HL-60 (cell line): Measurements from ENCODE around the gene TMEM143.

Source experiments
- DNase-seq, 2 experiments: peaks; one replicate each; pipeline ENCODE4 v3.0.0-alpha.2; 2010 to 2020; ENCODE audit warnings: low read depth in 1 of 2, low spot score in 1 of 2
- H3K27ac ChIP-seq: fragments of 250-450 bp; sonication (Bioruptor Pico); replicated peaks from 2 replicates; pipeline ENCODE4 v1.5.1; 2020; ENCODE audit warnings: mild to moderate bottlenecking, moderate library complexity
- H3K27me3 ChIP-seq: fragments of 250-450 bp; sonication (Bioruptor Pico); 2 replicates; pipeline ENCODE4 v1.5.1; 2021; ENCODE audit warnings: mild to moderate bottlenecking, moderate library complexity; ENCODE audit not compliant: insufficient read depth, poor library complexity, severe bottlenecking
- H3K4me3 ChIP-seq: replicated peaks from 2 replicates; pipeline ENCODE4 v1.5.1; 2011; ENCODE audit warnings: mild to moderate bottlenecking, control low read depth, low read length; ENCODE audit not compliant: insufficient read depth
- GABPA ChIP-seq: IDR thresholded peaks from 2 replicates; pipeline ENCODE4 v1.6.1; 2012; ENCODE audit warnings: low read depth
- POLR2AphosphoS5 ChIP-seq: IDR thresholded peaks from 2 replicates; pipeline ENCODE4 v1.6.1; 2012; ENCODE audit warnings: low read depth
- SPI1 ChIP-seq: IDR thresholded peaks from 2 replicates; pipeline ENCODE4 v1.6.1; 2012; ENCODE audit warnings: low read depth, mild to moderate bottlenecking, borderline replicate concordance
- TF ChIP-seq, protein P1 (sequence below): IDR thresholded peaks from one replicate; pipeline ENCODE4 v1.5.1; 2011; ENCODE audit warnings: low read length, control low read depth, inconsistent platforms; ENCODE audit not compliant: insufficient read depth
- TF ChIP-seq, protein P2 (sequence below): IDR thresholded peaks from 2 replicates; pipeline ENCODE4 v1.6.1; 2012; ENCODE audit warnings: low read depth; ENCODE audit not compliant: insufficient replicate concordance

The TMEM143 gene

DNA sequence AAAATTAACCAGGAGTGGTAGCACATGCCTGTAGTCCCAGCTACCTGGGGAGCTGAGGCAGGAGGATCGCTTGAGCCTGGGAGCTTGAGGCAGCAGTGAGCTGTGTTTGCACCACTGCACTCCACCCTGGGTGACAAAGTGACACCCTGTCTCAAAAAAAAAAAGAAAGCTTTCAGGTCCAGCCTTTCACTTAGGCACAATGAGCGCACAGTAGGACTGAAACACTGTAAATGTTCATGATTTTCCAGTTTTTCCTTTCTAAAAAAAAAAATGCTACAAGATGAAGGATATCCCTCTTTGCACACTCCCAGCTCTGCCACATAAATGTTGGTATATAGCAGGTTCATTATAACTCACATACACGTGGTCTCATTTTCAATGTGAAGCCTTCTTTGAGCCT, 76.0 kb downstream of the TMEM143 start:
- DNase-seq, result no peak
- Histone ChIP-seq H3K27me3 (no peaks in the 10 kb centered on the region), H3K4me3 (no peak overlapping the region), H3K27ac (no peak overlapping the region)
- no peak for TF ChIP-seq POLR2AphosphoS5
- TF ChIP-seq, protein P1, sequence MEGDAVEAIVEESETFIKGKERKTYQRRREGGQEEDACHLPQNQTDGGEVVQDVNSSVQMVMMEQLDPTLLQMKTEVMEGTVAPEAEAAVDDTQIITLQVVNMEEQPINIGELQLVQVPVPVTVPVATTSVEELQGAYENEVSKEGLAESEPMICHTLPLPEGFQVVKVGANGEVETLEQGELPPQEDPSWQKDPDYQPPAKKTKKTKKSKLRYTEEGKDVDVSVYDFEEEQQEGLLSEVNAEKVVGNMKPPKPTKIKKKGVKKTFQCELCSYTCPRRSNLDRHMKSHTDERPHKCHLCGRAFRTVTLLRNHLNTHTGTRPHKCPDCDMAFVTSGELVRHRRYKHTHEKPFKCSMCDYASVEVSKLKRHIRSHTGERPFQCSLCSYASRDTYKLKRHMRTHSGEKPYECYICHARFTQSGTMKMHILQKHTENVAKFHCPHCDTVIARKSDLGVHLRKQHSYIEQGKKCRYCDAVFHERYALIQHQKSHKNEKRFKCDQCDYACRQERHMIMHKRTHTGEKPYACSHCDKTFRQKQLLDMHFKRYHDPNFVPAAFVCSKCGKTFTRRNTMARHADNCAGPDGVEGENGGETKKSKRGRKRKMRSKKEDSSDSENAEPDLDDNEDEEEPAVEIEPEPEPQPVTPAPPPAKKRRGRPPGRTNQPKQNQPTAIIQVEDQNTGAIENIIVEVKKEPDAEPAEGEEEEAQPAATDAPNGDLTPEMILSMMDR, result no peak
- no peak for TF ChIP-seq SPI1
- TF ChIP-seq, protein P2, sequence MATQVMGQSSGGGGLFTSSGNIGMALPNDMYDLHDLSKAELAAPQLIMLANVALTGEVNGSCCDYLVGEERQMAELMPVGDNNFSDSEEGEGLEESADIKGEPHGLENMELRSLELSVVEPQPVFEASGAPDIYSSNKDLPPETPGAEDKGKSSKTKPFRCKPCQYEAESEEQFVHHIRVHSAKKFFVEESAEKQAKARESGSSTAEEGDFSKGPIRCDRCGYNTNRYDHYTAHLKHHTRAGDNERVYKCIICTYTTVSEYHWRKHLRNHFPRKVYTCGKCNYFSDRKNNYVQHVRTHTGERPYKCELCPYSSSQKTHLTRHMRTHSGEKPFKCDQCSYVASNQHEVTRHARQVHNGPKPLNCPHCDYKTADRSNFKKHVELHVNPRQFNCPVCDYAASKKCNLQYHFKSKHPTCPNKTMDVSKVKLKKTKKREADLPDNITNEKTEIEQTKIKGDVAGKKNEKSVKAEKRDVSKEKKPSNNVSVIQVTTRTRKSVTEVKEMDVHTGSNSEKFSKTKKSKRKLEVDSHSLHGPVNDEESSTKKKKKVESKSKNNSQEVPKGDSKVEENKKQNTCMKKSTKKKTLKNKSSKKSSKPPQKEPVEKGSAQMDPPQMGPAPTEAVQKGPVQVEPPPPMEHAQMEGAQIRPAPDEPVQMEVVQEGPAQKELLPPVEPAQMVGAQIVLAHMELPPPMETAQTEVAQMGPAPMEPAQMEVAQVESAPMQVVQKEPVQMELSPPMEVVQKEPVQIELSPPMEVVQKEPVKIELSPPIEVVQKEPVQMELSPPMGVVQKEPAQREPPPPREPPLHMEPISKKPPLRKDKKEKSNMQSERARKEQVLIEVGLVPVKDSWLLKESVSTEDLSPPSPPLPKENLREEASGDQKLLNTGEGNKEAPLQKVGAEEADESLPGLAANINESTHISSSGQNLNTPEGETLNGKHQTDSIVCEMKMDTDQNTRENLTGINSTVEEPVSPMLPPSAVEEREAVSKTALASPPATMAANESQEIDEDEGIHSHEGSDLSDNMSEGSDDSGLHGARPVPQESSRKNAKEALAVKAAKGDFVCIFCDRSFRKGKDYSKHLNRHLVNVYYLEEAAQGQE, result no peak
- no peak for TF ChIP-seq GABPA

GRCh38 chr19:48284896-48285295, 78.8 kb downstream of the TMEM143 start:
- no peaks in the 10 kb centered on the region for H3K27me3 ChIP-seq
- H3K27ac ChIP-seq, result no peak overlapping the region
- no peak overlapping the region for H3K4me3 ChIP-seq
- TF ChIP-seq SPI1 (no peak), GABPA (no peak), POLR2AphosphoS5 (no peak)
- TF ChIP-seq, protein P2, result no peak
- TF ChIP-seq, protein P1, result no peak
- DNase-seq, result no peak

GRCh38 chr19:48283908-48284307, 79.8 kb downstream of the TMEM143 start:
- H3K27ac ChIP-seq, result no peak overlapping the region
- DNase-seq, result no peak
- H3K4me3 ChIP-seq, result no peak overlapping the region
- no peak for TF ChIP-seq SPI1
- no peak for TF ChIP-seq POLR2AphosphoS5
- no peak for TF ChIP-seq GABPA
- TF ChIP-seq, protein P1, result no peak
- no peaks in the 10 kb centered on the region for H3K27me3 ChIP-seq
